HG02642 (cell line): Measurements from ENCODE around the gene KLHL7.
A peak's percentile ranks its signal among the peaks of the same experiment; 100 is the strongest.
"Not testable (repeated sequence)": the region's sequence is repeated elsewhere in the genome, so short reads cannot be mapped to it uniquely, and the experiment has no call there.

Experiments used
- ATAC-seq: cut with Tn5 transposase; IDR thresholded peaks from one replicate; pipeline ENCODE4 v1.9.1; 2021; ENCODE audit warnings: mild to moderate bottlenecking; ENCODE audit not compliant: unreplicated experiment, poor library complexity

KLHL7 gene

GRCh38 chr7:23168111-23168885 is 62.7 kb downstream of the KLHL7 start:
- ATAC-seq: no peak

DNA sequence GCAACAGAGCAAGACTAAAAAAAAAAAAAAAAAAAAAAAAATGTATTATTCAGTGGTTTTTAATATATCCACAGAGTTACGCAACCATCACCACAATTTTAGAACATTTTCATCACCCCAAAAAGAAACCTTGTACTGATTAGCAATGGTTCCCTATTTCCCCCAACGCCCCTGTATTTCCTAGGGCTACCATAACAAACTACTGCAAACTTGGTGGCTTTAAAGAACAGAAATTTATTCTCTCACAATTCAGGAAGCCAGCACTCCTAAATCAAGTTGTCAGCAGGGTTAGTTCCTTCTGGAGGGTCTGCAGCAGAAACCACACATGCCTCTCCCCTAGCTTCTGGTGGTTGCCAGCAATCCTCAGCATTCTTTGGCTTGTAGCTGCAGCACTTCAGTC is 70.4 kb downstream of the KLHL7 start:
- no peak for ATAC-seq

- peak; percentile 98 for ATAC-seq
These were observed 76.3 kb downstream of the KLHL7 start, which contains the start of gene NUP42 for GRCh38 chr7:23181684-23182553. Gene NUP42 (plus strand): TSS chr7:23182048. CDS start chr7:23182086, 38 bp downstream.

DNA sequence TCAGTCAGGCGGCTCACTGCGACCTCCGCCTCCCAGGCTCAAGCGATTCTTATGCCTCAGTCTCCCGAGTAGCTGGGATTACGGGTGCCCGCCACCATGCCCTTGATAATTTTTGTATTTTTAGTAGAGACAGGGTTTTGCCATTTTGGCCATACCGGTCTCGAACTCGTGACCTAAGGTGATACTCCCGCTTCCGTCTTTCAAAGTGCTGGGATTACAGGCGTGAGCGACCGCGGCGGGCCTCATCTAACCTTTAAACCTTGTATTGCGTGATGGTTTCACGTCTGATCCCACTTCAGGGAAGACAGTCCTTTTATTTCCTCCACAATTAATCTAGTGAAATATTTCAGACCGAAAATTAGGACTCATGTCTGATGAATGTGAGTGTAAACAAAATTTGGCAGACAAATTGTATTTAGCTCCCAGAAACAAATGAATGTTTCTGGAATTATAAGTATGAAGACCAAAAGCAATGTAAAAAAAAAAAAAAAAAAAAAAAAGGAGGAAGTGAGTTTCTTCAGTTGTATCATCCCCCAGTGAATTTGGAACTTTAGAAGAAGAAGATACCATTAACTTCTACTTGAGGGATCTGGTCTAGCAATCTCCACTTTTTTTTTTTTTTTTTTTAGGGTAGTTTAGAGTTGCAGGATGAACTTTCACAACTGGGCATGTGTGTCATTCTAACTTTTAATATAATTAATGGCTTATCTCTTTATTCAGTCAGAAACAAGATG is 77.9 kb downstream of the KLHL7 start:
- no peak for ATAC-seq

GRCh38 chr7:23184291-23184690 is 78.7 kb downstream of the KLHL7 start:
- no peak for ATAC-seq

DNA sequence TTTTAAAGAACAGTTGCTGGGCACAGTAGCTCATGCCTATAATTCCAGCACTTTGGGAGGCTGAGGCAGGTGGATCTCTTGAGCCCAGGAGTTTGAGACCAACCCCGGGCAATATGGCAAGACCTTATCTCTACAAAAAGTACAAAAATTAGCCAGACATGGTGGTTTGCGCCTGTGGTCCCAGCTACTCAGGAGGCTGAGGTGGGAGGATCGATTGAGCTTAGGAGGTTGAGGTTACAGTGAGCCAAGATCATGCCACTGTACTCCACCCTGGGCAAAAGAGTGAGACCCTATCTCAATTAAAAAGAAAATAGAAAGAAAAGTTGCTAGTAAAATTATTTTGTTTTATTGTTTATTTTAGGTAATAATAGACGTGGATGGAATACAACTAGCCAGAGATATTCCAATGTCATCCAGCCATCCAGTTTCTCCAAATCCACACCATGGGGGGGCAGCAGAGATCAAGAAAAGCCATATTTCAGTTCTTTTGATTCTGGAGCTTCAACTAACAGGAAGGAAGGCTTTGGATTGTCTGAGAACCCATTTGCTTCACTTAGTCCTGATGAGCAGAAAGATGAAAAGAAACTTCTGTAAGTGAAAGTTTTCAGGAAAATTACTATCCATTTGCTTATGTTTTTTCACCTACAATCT is 79.2 kb downstream of the KLHL7 start:
- ATAC-seq: no peak

DNA sequence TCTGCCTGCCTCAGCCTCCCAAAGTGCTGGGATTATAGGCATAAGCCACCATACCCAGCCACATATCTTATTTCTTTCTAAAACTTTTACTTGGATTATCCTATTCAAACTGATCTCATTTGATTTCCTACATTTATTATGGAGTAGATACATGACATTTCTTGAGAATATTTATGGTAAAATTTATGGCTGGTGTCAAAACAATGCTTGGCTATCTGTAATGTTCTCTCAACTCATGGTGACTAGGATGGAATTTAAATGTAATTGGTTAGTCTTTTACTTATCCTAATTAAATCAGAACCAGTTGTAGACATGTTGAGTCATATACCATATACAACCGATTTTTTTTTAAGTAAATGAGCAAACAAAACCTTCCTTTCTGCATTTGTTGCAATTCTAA is 80.4 kb downstream of the KLHL7 start:
- no peak for ATAC-seq

GRCh38 chr7:23191022-23191421 is 85.4 kb downstream of the KLHL7 start:
- ATAC-seq: no peak

- ATAC-seq: not testable (repeated sequence)
These were observed 88.2 kb downstream of the KLHL7 start for GRCh38 chr7:23193650-23194227.

- ATAC-seq: no peak
These were observed 90.7 kb downstream of the KLHL7 start for GRCh38 chr7:23196306-23196705.

DNA sequence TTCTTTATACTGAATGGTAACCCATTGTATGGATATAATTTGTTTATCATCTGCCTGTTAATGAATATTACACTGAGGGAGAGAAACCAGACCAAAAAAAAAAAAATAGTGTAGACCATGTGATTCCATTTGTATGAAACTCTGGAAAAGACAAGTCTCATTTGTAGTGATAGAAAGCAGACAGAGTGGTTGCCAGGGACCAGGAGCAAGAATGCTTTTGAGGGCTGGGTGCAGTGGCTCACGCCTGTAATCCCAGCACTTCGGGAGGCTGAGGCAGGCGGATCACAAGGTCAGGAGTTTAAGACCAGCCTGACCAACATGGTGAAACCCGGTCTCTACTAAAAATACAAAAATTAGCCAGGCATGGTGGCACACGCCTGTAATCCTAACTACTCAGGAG is 92.2 kb downstream of the KLHL7 start:
- ATAC-seq: not testable (repeated sequence)

DNA sequence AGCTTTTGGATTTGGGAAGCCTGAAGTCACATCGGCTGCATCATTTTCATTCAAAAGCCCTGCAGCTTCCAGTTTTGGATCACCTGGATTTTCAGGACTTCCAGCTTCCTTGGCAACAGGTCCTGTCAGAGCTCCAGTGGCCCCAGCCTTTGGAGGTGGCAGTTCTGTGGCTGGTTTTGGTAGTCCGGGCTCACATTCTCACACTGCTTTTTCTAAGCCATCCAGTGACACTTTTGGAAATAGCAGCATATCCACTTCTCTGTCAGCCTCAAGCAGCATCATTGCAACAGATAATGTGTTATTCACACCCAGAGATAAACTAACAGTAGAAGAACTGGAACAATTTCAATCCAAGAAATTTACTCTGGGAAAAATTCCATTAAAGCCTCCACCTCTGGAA is 94.7 kb downstream of the KLHL7 start:
- no peak for ATAC-seq

DNA sequence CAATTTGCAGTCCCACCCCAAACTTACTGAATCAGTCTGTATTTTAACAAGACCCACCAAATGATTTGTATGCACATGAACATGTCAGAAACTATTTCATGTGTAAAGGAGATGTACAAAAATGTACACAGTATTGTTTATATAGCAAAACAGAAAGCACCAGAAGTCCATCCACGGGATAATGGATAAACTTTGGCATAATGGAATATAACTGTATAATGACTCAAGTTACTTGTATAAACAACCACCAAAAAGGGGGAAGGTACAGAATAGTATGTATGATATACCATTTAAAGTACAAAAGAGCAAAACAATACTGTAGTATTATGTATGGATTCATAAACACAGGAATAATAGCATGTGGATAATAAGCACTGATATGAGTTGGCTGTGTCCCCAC is 98.7 kb downstream of the KLHL7 start:
- no peak for ATAC-seq

GRCh38 chr7:23205577-23205908 is 100.0 kb downstream of the KLHL7 start:
- ATAC-seq: no peak

DNA sequence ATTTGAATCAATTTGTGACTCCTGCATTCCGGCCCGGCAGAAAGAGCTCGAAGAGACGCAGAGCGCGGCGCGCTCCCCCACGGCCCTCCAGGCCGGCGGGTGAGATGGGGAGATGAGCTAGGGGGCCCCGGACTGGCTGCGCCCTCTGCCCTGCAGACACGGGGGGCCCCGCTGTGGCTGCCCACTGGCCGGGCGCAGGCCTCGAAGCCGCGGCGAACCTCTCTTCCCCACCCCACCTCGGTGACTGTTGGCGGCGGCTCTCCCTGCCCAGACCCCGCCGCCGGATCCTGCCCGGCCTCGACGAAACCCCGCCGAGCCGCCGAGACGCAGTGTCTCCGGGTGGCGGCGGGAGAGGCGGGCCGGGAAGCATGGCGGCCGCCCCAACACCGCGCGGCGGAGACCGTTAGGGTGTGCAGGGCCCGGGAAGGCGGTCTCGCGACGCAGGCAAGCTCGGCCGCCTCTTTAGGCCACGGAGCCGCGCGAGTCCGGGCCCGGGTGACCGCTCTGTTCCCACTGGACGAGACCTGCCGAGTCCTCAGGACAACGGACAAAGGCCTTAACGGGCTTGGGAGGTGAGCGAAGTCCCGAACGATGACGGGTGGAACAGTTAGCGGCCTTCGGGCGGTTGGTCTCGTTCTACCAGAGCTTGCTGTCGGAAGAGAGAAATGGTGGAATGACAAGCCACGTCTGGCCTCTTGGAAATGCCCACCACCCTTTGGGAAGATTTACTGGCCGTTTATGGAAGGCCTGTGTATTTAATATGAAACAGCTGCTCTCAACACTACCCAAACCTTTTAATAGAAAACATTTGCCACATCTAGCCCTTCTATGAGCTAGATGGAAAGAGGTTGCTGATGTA is 100.6 kb downstream of the KLHL7 start:
- ATAC-seq: peak; percentile 50

GRCh38 chr7:23207021-23207420 is 101.4 kb downstream of the KLHL7 start:
- ATAC-seq: no peak

GRCh38 chr7:23207884-23208283 is 102.3 kb downstream of the KLHL7 start:
- ATAC-seq: no peak

DNA sequence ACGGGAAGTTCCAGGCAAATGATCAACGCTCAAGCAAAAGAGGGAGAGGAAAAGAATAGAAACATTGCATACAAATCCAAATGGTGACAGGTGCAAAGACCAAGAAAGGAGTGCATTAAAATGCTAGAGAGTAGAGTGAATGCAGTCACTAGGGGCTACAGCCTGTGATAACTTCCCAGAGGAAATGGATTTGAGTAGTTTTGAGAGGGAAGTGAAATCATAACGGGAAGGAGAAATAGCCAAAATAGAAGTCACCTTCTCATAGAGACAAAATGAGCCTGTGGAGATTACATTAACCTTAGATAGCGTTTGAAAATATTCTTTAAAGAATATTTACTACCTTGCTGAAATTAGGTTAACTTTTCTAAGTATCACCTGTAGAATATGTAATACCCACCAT is 102.7 kb downstream of the KLHL7 start:
- no peak for ATAC-seq

GRCh38 chr7:23210506-23210905 is 104.9 kb downstream of the KLHL7 start:
- no peak for ATAC-seq
